ENCODE measurements around the gene RMND5A. TPM values are rescaled to one million over a fixed set of nuclear protein-coding genes. Genes with fewer than 3 reads are reported as not detected.

Gene RMND5A
- total RNA-seq, 1 donor from 2014 or later = 32.1 TPM

GRCh38 chr2:86770816-86771301 lies 50.8 kb downstream of the RMND5A start:
- Histone ChIP-seq H3K4me1 (peaks cover 12% of the 10 kb centered on the region), H3K27ac (no peak overlapping the region), H3K27me3 (ENCODE audit: low read depth) (no peaks in the 10 kb centered on the region), H3K36me3 (peaks cover 80% of the 10 kb centered on the region), H3K4me3 (no peak overlapping the region), H3K9me3 (no peaks in the 10 kb centered on the region)
- TF ChIP-seq CTCF (IDR thresholded peaks at IDR 0.05) = no peak
- ATAC-seq (no peak), DNase-seq (no peak)
- intact Hi-C loops (cut with DNase I) = no loop called here

GRCh38 chr2:86772611-86773010 lies 52.5 kb downstream of the RMND5A start:
- Histone ChIP-seq H3K9me3 (no peaks in the 10 kb centered on the region), H3K27ac (no peak overlapping the region), H3K4me3 (no peak overlapping the region), H3K4me1 (peaks cover 12% of the 10 kb centered on the region), H3K36me3 (peaks cover 70% of the 10 kb centered on the region), H3K27me3 (ENCODE audit: low read depth) (no peaks in the 10 kb centered on the region)
- DNase-seq = no peak
- ATAC-seq = no peak
- no peak for TF ChIP-seq CTCF (IDR thresholded peaks at IDR 0.05)
- intact Hi-C loops (cut with DNase I) = no loop called here

GRCh38 chr2:86774862-86775261 lies 54.8 kb downstream of the RMND5A start:
- ATAC-seq (no peak), DNase-seq (no peak)
- Histone ChIP-seq H3K27me3 (ENCODE audit: low read depth) (no peaks in the 10 kb centered on the region), H3K36me3 (peaks cover 61% of the 10 kb centered on the region), H3K9me3 (no peaks in the 10 kb centered on the region), H3K4me3 (no peak overlapping the region), H3K27ac (no peak overlapping the region), H3K4me1 (no peaks in the 10 kb centered on the region)
- intact Hi-C loops (cut with DNase I) = no loop called here
- TF ChIP-seq CTCF (IDR thresholded peaks at IDR 0.05) = no peak

- TF ChIP-seq CTCF (IDR thresholded peaks at IDR 0.05) = no peak
- Histone ChIP-seq H3K4me1 (no peaks in the 10 kb centered on the region), H3K4me3 (no peak overlapping the region), H3K27ac (no peak overlapping the region), H3K27me3 (ENCODE audit: low read depth) (no peaks in the 10 kb centered on the region), H3K9me3 (no peaks in the 10 kb centered on the region), H3K36me3 (peaks cover 56% of the 10 kb centered on the region)
- intact Hi-C loops (cut with DNase I) = no loop called here
- ATAC-seq = no peak
- no peak for DNase-seq
Measured at GRCh38 chr2:86775338-86775737, 55.2 kb downstream of the RMND5A start.

- Histone ChIP-seq H3K27me3 (ENCODE audit: low read depth) (no peaks in the 10 kb centered on the region), H3K4me3 (no peak overlapping the region), H3K4me1 (no peaks in the 10 kb centered on the region), H3K9me3 (no peaks in the 10 kb centered on the region), H3K27ac (no peak overlapping the region), H3K36me3 (peaks cover 44% of the 10 kb centered on the region)
- DNase-seq (no peak), ATAC-seq (no peak)
- TF ChIP-seq CTCF (IDR thresholded peaks at IDR 0.05) = no peak
- intact Hi-C loops (cut with DNase I) = no loop called here
Measured at GRCh38 chr2:86776532-86776931, 56.4 kb downstream of the RMND5A start.

GRCh38 chr2:86778957-86779356 lies 58.9 kb downstream of the RMND5A start:
- H3K36me3 ChIP-seq = peaks cover 20% of the 10 kb centered on the region
- no peak for TF ChIP-seq CTCF (IDR thresholded peaks at IDR 0.05)
- H3K27ac ChIP-seq = no peak overlapping the region
- DNase-seq (no peak), ATAC-seq (no peak)
- H3K9me3 ChIP-seq = no peaks in the 10 kb centered on the region
- H3K27me3 ChIP-seq (ENCODE audit: low read depth) = no peaks in the 10 kb centered on the region
- no peak overlapping the region for H3K4me3 ChIP-seq
- H3K4me1 ChIP-seq = no peaks in the 10 kb centered on the region
- intact Hi-C loops (cut with DNase I) = no loop called here

Measured in lower lobe of right lung (tissue), 2 donors.